Testis (tissue), 3 donors: Measurements from ENCODE around the gene PAXX. TPM values are rescaled to one million over a fixed set of nuclear protein-coding genes. Genes with fewer than 3 reads are reported as not detected.
A peak's percentile ranks its signal among the peaks of the same experiment; 100 is the strongest.

ENCODE experiments used
- DNase-seq: peaks from one replicate; pipeline ENCODE4 v3.0.0-alpha.2; 2019
- H3K27ac ChIP-seq, 2 donors: fragments of 200-600 bp; sonication (generic); one replicate each; pipeline ENCODE4 v1.5.1; 2019
- H3K27me3 ChIP-seq: fragments of 200-600 bp; sonication (generic); one replicate; pipeline ENCODE4 v1.5.1; 2019
- H3K36me3 ChIP-seq: fragments of 200-600 bp; sonication (generic); one replicate; pipeline ENCODE4 v1.5.1; 2017; ENCODE audit warnings: low read depth; ENCODE audit errors: missing control alignments
- H3K4me1 ChIP-seq: fragments of 200-600 bp; sonication (generic); one replicate; pipeline ENCODE4 v1.5.1; 2019
- H3K4me3 ChIP-seq, 2 donors: fragments of 200-600 bp; sonication (generic); one replicate each; pipeline ENCODE4 v1.5.1; 2017 to 2019
- H3K9me3 ChIP-seq: fragments of 200-600 bp; sonication (generic); one replicate; pipeline ENCODE4 v1.5.1; 2017
- POLR2A ChIP-seq: fragments of 450-650 bp; IDR thresholded peaks from one replicate; pipeline ENCODE4 v1.6.1; 2017; ENCODE audit warnings: antibody characterized with exemption, mild to moderate bottlenecking, moderate library complexity
- WGBS, 2 donors: methylation state at CpG; one replicate each; pipeline ENCODE4 v1.1.5; 2018; 5-methylcytosine and 5-hydroxymethylcytosine counted together
- intact Hi-C: fragments of 100-400 bp; cut with DNase I; formaldehyde crosslinking; loops from one replicate; pipeline ENCODE4 v1.15.1; 2023; ENCODE audit warnings: low total_unique reads
- polyA plus RNA-seq: library from polyadenylated mRNA; stranded (reverse); fragments of 350-450 nt; fragmentation: Illumina TruSeq; extraction: RNeasy Lipid Tissue Mini Kit (QIAGEN cat#74804); gene quantifications from one replicate; pipeline ENCODE4 v1.2.3, GENCODE V29; 2014; ENCODE audit warnings: low read depth, low replicate concordance; ENCODE audit not compliant: insufficient read depth
- total RNA-seq, 2 donors: library from RNA; depleted of rRNA; stranded (reverse); fragments of >200 nt; gene quantifications; one replicate each; pipeline ENCODE4 v1.2.3, GENCODE V29; 2016
- TF ChIP-seq, protein P1 (sequence below), 3 experiments: fragments of 450-650 bp in 2 of 3; fragments of 200-600 bp in 1 of 3; sonication (generic) in 1 of 3; IDR thresholded peaks; one replicate each; pipeline ENCODE4 v1.5.1; 2016 to 2019; ENCODE audit warnings: antibody characterized with exemption in 3 of 3, mild to moderate bottlenecking in 2 of 3, moderate library complexity in 1 of 3

Gene PAXX
- total and polyA plus RNA-seq, 3 donors from 2014 or later: 25.9 to 56.6 (median 47.8) TPM

GRCh38 chr9:137021568-137021978 lies 29.4 kb downstream of the PAXX start:
- no peaks in the 10 kb centered on the region for H3K36me3 ChIP-seq
- H3K4me1 ChIP-seq: peaks cover 7% of the 10 kb centered on the region
- TF ChIP-seq, protein P1, sequence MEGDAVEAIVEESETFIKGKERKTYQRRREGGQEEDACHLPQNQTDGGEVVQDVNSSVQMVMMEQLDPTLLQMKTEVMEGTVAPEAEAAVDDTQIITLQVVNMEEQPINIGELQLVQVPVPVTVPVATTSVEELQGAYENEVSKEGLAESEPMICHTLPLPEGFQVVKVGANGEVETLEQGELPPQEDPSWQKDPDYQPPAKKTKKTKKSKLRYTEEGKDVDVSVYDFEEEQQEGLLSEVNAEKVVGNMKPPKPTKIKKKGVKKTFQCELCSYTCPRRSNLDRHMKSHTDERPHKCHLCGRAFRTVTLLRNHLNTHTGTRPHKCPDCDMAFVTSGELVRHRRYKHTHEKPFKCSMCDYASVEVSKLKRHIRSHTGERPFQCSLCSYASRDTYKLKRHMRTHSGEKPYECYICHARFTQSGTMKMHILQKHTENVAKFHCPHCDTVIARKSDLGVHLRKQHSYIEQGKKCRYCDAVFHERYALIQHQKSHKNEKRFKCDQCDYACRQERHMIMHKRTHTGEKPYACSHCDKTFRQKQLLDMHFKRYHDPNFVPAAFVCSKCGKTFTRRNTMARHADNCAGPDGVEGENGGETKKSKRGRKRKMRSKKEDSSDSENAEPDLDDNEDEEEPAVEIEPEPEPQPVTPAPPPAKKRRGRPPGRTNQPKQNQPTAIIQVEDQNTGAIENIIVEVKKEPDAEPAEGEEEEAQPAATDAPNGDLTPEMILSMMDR (IDR thresholded peaks at IDR 0.05): no peak
- TF ChIP-seq POLR2A: no peak
- no peaks in the 10 kb centered on the region for H3K9me3 ChIP-seq
- H3K4me3 ChIP-seq: no peak overlapping the region
- H3K27ac ChIP-seq: no peak overlapping the region
- WGBS, 2 donors: 79 to 94% methylated on average over 3 to 6 of the region's 6 CpGs
- intact Hi-C loops: no loop called here
- DNase-seq: no peak
- no peaks in the 10 kb centered on the region for H3K27me3 ChIP-seq

DNA sequence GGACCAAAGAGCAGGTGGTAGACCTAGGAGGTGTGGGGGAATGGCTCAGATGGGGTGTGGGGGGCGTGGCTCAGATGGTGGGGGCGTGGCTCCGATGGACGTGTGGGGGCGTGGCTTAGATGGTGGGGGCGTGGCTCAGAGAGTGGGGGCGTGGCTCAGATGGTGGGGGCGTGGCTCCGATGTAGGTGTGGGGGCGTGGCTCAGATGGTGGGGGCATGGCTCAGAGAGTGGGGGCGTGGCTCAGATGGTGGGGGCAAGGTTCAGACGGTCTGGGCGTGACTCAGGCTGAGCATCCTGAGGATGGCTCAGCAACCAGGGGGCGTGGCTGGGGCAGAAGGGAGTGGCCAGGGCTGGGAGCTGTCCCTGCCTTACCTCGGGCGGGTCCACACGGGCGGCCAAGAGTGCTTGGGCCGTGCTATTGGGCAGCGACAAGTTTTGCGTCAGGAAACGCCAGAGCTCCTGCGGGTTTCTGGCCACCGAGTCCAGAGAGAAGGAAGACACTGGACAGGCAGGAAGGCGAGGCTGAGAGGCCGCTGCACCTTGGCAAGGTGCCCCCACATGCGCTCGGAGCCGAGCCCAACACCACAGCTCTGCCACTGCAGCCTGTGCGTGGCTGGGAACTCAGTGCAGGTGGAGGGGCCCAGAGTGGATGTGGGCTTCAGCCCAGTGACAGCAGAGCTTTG lies 29.9 kb downstream of the PAXX start:
- 69 to 86% methylated on average over 10 to 30 of the region's 30 CpGs for WGBS, 2 donors
- peak; percentile 63 for DNase-seq
- Histone ChIP-seq H3K9me3 (no peaks in the 10 kb centered on the region), H3K36me3 (no peaks in the 10 kb centered on the region), H3K4me1 (peaks cover 12% of the 10 kb centered on the region), H3K4me3 (no peak overlapping the region), H3K27me3 (no peaks in the 10 kb centered on the region), H3K27ac (no peak overlapping the region)
- no peak for TF ChIP-seq POLR2A
- TF ChIP-seq, protein P1 (IDR thresholded peaks at IDR 0.05): no peak
- intact Hi-C loops: no loop called here

- H3K27ac ChIP-seq: no peak overlapping the region
- no peak for TF ChIP-seq POLR2A
- no peak for DNase-seq
- peaks cover 15% of the 10 kb centered on the region for H3K4me1 ChIP-seq
- no peaks in the 10 kb centered on the region for H3K27me3 ChIP-seq
- 83 to 95% methylated on average over 9 to 22 of the region's 23 CpGs for WGBS, 2 donors
- H3K36me3 ChIP-seq: no peaks in the 10 kb centered on the region
- H3K9me3 ChIP-seq: no peaks in the 10 kb centered on the region
- H3K4me3 ChIP-seq: no peak overlapping the region
- intact Hi-C loops: no loop called here
Observed at GRCh38 chr9:137022662-137023008, 30.4 kb downstream of the PAXX start.

- H3K27me3 ChIP-seq: no peaks in the 10 kb centered on the region
- H3K9me3 ChIP-seq: no peaks in the 10 kb centered on the region
- peaks cover 15% of the 10 kb centered on the region for H3K4me1 ChIP-seq
- no peak for DNase-seq
- H3K4me3 ChIP-seq: no peak overlapping the region
- 77 to 82% methylated on average over 7 of the region's 7 CpGs for WGBS, 2 donors
- intact Hi-C loops: no loop called here
- H3K36me3 ChIP-seq: no peaks in the 10 kb centered on the region
- no peak overlapping the region for H3K27ac ChIP-seq
- TF ChIP-seq, protein P1 (IDR thresholded peaks at IDR 0.05): no peak
- TF ChIP-seq POLR2A: no peak
Observed at GRCh38 chr9:137023157-137023556, 30.9 kb downstream of the PAXX start.

DNA sequence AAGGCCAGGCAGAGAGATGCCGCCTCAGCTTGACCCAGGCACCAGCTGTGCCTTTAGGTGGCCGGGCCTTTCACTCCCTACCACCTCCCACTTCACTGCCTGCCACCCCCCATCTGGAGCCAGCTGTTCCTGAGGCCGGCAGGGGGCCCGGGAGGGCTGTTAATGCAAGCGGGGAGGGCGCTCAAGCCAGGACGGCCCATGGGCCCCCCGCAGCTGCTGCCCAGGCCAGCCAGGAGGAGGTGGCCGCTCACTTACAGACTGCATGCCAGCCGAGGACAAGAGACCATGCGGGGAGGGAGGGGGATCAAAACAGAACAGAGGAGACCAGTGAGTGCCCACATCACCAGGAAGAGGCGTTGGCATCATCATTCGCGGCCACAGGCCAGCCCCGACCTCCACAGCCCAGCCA lies 31.4 kb downstream of the PAXX start:
- H3K27me3 ChIP-seq: no peaks in the 10 kb centered on the region
- no peaks in the 10 kb centered on the region for H3K9me3 ChIP-seq
- intact Hi-C loops: no loop called here
- no peak overlapping the region for H3K27ac ChIP-seq
- H3K4me3 ChIP-seq: no peak overlapping the region
- TF ChIP-seq POLR2A: no peak
- TF ChIP-seq, protein P1 (IDR thresholded peaks at IDR 0.05): no peak
- H3K4me1 ChIP-seq: peaks cover 17% of the 10 kb centered on the region
- DNase-seq: no peak
- WGBS, 2 donors: 67 to 89% methylated on average over 11 to 15 of the region's 15 CpGs
- no peaks in the 10 kb centered on the region for H3K36me3 ChIP-seq
